ENCODE data around the gene FHOD1. TPM values are rescaled to one million over a fixed set of nuclear protein-coding genes. Genes with fewer than 3 reads are reported as not detected.

Gene FHOD1
- total and polyA plus RNA-seq, 9 of the 15 experiments (the other 6 are each of a cell fraction or from before 2014, with no cell fraction given) = 18.7 to 126 (median 32.3) TPM

- TF ChIP-seq CUX1 (CRISPR knock-in tag; IDR thresholded peaks at IDR 0.05) = 0 out of 2 replicates have a peak, but pooled peaks have one; percentile 28
- TF ChIP-seq ZBED1 (IDR thresholded peaks at IDR 0.05) = no peak
- TF ChIP-seq ZNF3 (CRISPR knock-in tag; IDR thresholded peaks at IDR 0.05) = no peak
- TF ChIP-seq MITF (IDR thresholded peaks at IDR 0.05) = no peak
- TF ChIP-seq MCM5 (IDR thresholded peaks at IDR 0.05; ENCODE audit: low read depth) = no peak
- 0 out of 2 replicates have a peak, but pooled peaks have one; percentile 28 for TF ChIP-seq ZNF134 (CRISPR knock-in tag; conservative IDR thresholded peaks at IDR 0.05)
- no peak for TF ChIP-seq ERF (CRISPR knock-in tag; IDR thresholded peaks at IDR 0.05)
- TF ChIP-seq NFE2 (IDR thresholded peaks at IDR 0.05; ENCODE audit: low read depth) = peak; percentile 64; the same call in 1 of the 2 replicates
- TF ChIP-seq, protein P1, sequence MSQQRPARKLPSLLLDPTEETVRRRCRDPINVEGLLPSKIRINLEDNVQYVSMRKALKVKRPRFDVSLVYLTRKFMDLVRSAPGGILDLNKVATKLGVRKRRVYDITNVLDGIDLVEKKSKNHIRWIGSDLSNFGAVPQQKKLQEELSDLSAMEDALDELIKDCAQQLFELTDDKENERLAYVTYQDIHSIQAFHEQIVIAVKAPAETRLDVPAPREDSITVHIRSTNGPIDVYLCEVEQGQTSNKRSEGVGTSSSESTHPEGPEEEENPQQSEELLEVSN (IDR thresholded peaks at IDR 0.05; ENCODE audit: borderline replicate concordance in 1 of 2, extremely low read depth in 1 of 2, insufficient read depth in 1 of 2, insufficient read length in 1 of 2, low read depth in 1 of 2, low read length in 1 of 2, poor library complexity in 1 of 2, severe bottlenecking in 1 of 2) = peak in 1 of 2 experiments; percentile 61
- TF ChIP-seq C11orf30 (IDR thresholded peaks at IDR 0.05; ENCODE audit: low read depth) = peak; percentile 44; the same call in 1 of the 2 replicates
- TF ChIP-seq MEIS2 (IDR thresholded peaks at IDR 0.05; ENCODE audit: partially characterized antibody) = peak; percentile 77
- peak; percentile 86; the same call in 1 of the 2 replicates for TF ChIP-seq HLTF (IDR thresholded peaks at IDR 0.05)
- no peak for TF ChIP-seq ILK (tag; IDR thresholded peaks at IDR 0.05; ENCODE audit: borderline replicate concordance, low read depth)
- TF ChIP-seq ZNF24 (IDR thresholded peaks at IDR 0.05) = peak; percentile 41; the same call in 1 of the 2 replicates
- no peak for TF ChIP-seq GTF2B (IDR thresholded peaks at IDR 0.05; ENCODE audit: extremely low read depth, insufficient read length)
- peak; percentile 70 for TF ChIP-seq BHLHE40 (IDR thresholded peaks at IDR 0.05; ENCODE audit: low read length)
- TF ChIP-seq MAFK (IDR thresholded peaks at IDR 0.05; ENCODE audit: low read length) = no peak
- TF ChIP-seq IFI16 (CRISPR knock-in tag; IDR thresholded peaks at IDR 0.05) = no peak
- peak; percentile 75; the same call in 1 of the 2 replicates for TF ChIP-seq MTA1 (IDR thresholded peaks at IDR 0.05; ENCODE audit: borderline replicate concordance)
- peak; percentile 82 for TF ChIP-seq TEAD4 (IDR thresholded peaks at IDR 0.05; ENCODE audit: low read length)
- no peak for TF ChIP-seq TEAD4 (CRISPR knock-in tag; IDR thresholded peaks at IDR 0.05; ENCODE audit: borderline replicate concordance)
- no peak for TF ChIP-seq SNAPC5 (CRISPR knock-in tag; IDR thresholded peaks at IDR 0.05)
Measured at GRCh38 chr16:67268136-67268579, 20.9 kb upstream of the FHOD1 start (continued).

Measured in K562 (cell line).